ENCODE data around the gene S100A14.
"Not testable (repeated sequence)": the region's sequence is repeated elsewhere in the genome, so short reads cannot be mapped to it uniquely, and the experiment has no call there.

GRCh38 chr1:153582836-153583235 is 33.3 kb downstream of the S100A14 start:
- TF ChIP-seq CTCF (IDR thresholded peaks at IDR 0.05 in 2 of 3, conservative IDR thresholded peaks at IDR 0.05 in 1 of 3; ENCODE audit: borderline replicate concordance in 1 of 3, insufficient read depth in 1 of 3, low read depth in 2 of 3, low read length in 2 of 3); ELF1 (IDR thresholded peaks at IDR 0.05; ENCODE audit: borderline replicate concordance, low read depth); SP1 (IDR thresholded peaks at IDR 0.05; ENCODE audit: low read depth); EZH2 (IDR thresholded peaks at IDR 0.05); SRF (IDR thresholded peaks at IDR 0.05; ENCODE audit: low read depth); REST (IDR thresholded peaks at IDR 0.05; ENCODE audit: low read depth); JUND (IDR thresholded peaks at IDR 0.05); POLR2A (IDR thresholded peaks at IDR 0.05; ENCODE audit: borderline replicate concordance, extremely low read depth, insufficient read depth, insufficient read length): not testable (repeated sequence)
- TF ChIP-seq, protein P1, sequence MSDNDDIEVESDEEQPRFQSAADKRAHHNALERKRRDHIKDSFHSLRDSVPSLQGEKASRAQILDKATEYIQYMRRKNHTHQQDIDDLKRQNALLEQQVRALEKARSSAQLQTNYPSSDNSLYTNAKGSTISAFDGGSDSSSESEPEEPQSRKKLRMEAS (IDR thresholded peaks at IDR 0.05): not testable (repeated sequence)

Data from HCT116 (cell line).